SK-N-SH treated with all-trans-retinoic acid at 6 μM for 48 hours (cell line): ENCODE measurements around the gene KRTAP10-3.
"Not testable (repeated sequence)": the region's sequence is repeated elsewhere in the genome, so short reads cannot be mapped to it uniquely, and the experiment has no call there.

Source experiments
- BACH2 ChIP-seq: fragments of 250-450 bp; sonication (Bioruptor Pico); IDR thresholded peaks from 2 replicates; pipeline ENCODE4 v1.9.0; 2021; ENCODE audit warnings: mild to moderate bottlenecking, borderline replicate concordance
- CSDC2 ChIP-seq: fragments of 250-450 bp; sonication (Bioruptor Pico); IDR thresholded peaks from 2 replicates; pipeline ENCODE4 v1.5.0; 2020; ENCODE audit warnings: mild to moderate bottlenecking, moderate library complexity
- ESRRG ChIP-seq: fragments of 250-450 bp; sonication (Bioruptor Pico); IDR thresholded peaks from 2 replicates; pipeline ENCODE4 v1.6.1; 2021; ENCODE audit warnings: mild to moderate bottlenecking
- OSR1 ChIP-seq: fragments of 250-450 bp; sonication (Bioruptor Pico); IDR thresholded peaks from 2 replicates; pipeline ENCODE4 v1.8.0; 2022; ENCODE audit warnings: moderate library complexity, mild to moderate bottlenecking, inconsistent platforms
- PATZ1 ChIP-seq: fragments of 250-450 bp; sonication (Bioruptor Pico); IDR thresholded peaks from 2 replicates; pipeline ENCODE4 v1.8.0; 2020; ENCODE audit warnings: mild to moderate bottlenecking, moderate library complexity, borderline replicate concordance
- RARB ChIP-seq: fragments of 250-450 bp; sonication (Bioruptor Pico); IDR thresholded peaks from 2 replicates; pipeline ENCODE4 v1.8.0; 2021; ENCODE audit warnings: mild to moderate bottlenecking, moderate library complexity
- SNAI2 ChIP-seq: fragments of 250-450 bp; sonication (Bioruptor Pico); IDR thresholded peaks from 2 replicates; pipeline ENCODE4 v1.5.0; 2020; ENCODE audit warnings: mild to moderate bottlenecking, moderate library complexity
- TOX ChIP-seq: fragments of 250-450 bp; sonication (Bioruptor Pico); IDR thresholded peaks from 2 replicates; pipeline ENCODE4 v1.8.0; 2021; ENCODE audit warnings: mild to moderate bottlenecking, moderate library complexity, borderline replicate concordance

- TF ChIP-seq CSDC2 (CRISPR knock-in tag); SNAI2 (CRISPR knock-in tag); RARB; ESRRG (CRISPR knock-in tag); BACH2 (CRISPR knock-in tag); PATZ1 (CRISPR knock-in tag); OSR1; TOX (CRISPR knock-in tag): not testable (repeated sequence)
Observed at GRCh38 chr21:44580231-44580821, 21.7 kb upstream of the KRTAP10-3 start, which contains the start of gene KRTAP10-5.
